Choroid plexus epithelial cell (primary cell): Measurements from ENCODE around the gene PNPLA4.
A peak's percentile ranks its signal among the peaks of the same experiment; 100 is the strongest.

Experiments used
- DNase-seq: peaks from one replicate; pipeline ENCODE4 v3.0.0-alpha.2; 2010; ENCODE audit warnings: low read depth
- H3K4me3 ChIP-seq: 2 replicates; pipeline ENCODE4 v1.5.1; 2011; ENCODE audit warnings: low read depth, mild to moderate bottlenecking, control low read depth, low read length, moderate library complexity
- TF ChIP-seq, protein P1 (sequence below): conservative IDR thresholded peaks from 2 replicates; pipeline ENCODE4 v1.5.1; 2011; ENCODE audit warnings: low read depth, mild to moderate bottlenecking, control low read depth, inconsistent platforms, low read length, moderate library complexity

Gene PNPLA4

DNA sequence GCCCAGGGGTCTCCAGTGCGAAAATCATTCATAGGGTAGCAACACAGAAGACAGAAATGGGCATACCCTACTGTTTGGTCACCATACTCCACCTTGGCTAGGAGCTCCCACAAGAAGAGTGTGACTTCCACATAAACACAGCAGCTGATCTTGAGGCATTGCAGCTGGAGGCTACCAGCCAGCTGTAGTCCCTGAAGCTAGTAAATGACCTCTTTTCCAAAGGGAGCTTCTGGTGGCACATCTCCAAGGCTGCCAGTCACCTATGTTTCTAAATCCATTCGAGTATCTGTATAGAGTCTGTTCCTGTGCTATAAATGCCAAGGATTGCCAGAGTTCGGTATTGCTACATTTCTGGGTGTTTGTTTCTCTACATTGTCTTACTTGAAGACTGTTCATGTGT is 21.3 kb upstream of the PNPLA4 start:
- DNase-seq, result no peak
- TF ChIP-seq, protein P1, sequence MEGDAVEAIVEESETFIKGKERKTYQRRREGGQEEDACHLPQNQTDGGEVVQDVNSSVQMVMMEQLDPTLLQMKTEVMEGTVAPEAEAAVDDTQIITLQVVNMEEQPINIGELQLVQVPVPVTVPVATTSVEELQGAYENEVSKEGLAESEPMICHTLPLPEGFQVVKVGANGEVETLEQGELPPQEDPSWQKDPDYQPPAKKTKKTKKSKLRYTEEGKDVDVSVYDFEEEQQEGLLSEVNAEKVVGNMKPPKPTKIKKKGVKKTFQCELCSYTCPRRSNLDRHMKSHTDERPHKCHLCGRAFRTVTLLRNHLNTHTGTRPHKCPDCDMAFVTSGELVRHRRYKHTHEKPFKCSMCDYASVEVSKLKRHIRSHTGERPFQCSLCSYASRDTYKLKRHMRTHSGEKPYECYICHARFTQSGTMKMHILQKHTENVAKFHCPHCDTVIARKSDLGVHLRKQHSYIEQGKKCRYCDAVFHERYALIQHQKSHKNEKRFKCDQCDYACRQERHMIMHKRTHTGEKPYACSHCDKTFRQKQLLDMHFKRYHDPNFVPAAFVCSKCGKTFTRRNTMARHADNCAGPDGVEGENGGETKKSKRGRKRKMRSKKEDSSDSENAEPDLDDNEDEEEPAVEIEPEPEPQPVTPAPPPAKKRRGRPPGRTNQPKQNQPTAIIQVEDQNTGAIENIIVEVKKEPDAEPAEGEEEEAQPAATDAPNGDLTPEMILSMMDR, result no peak
- H3K4me3 ChIP-seq, result no peak overlapping the region

DNA sequence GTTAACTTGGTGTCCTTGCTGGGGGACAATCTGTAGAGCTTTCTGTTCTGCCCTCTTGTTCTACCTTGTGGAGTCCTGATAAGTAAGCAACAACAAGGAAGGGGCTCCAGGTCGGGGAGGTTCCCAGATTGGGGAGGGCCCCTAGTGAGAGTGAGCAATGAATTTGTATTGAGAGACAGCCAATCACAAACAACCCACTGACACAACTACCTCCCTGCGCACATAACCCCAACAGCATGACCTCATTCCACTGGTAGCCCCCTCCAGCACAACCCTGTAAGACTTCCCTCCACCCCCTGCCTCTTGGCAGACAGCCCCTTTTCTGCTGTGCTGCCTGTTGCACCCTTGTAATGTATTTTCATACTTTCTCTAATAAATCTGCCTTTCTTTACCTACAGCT is 19.7 kb upstream of the PNPLA4 start:
- H3K4me3 ChIP-seq, result no peak overlapping the region
- no peak for DNase-seq
- TF ChIP-seq, protein P1, result no peak

DNA sequence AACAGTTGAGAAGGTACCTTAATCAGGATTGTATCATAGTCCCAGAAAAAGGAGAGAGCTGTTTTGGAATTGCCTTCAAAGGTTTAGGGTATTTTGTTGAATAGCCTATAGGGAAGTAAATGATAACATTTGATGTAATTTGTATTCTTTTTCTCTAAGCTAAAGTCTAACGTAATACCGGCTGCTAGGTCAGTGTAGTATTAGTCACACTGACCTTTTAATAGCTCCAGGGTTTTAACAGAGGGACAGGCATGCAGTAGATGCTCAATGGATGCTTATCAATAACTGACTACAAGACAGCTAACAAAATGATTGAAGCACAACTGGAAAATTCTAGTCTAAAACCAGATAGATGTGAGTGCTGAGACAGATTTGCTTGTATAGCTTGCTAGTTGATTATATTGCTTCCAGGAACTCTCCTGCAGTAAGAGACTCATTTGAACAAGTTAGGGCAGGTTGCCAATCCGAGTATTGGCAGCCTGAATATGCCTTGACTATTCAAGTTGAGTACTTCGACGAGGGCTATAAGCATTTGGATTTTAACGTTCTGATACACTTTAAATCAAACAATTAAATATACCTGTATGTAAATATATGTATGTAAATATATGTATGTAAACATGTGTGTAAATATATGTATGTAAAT is 16.5 kb upstream of the PNPLA4 start:
- no peak for DNase-seq
- TF ChIP-seq, protein P1, result no peak

DNA sequence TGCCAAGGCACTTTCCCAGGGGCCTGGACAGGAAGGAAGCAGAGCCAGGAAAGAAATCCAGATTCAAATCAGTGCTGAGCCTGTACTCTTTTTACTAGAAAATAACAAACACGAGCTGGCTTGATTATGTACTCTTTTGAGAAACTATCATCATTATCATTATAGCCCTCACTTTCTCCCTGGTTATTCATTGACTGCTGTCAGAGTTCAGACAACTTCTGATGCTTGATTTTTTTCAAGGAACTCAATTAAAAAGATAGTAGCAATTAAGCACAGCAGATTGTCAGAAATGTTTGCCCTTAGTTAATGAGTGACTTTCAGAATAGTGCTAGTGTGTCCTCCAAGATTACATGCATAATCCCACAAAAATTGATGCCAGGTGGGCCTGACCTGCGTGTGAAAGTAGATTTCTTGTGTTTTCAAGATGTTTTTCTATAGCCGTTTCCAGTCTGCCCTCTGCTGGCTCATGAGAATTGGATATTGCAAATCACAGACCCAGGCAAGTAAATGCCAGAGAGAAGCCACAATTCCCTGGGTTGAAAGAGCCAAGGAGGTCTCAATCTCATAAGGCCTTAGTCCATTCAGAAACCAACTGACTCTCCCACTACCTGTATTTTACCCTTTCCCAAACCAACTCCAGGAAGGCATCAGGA is 14.3 kb upstream of the PNPLA4 start:
- DNase-seq, result peak; percentile 35
- no peak overlapping the region for H3K4me3 ChIP-seq
- TF ChIP-seq, protein P1, result peak; percentile 61

More for the DNA sequence above, 16.5 kb upstream of the PNPLA4 start:
- H3K4me3 ChIP-seq, result no peak overlapping the region

DNA sequence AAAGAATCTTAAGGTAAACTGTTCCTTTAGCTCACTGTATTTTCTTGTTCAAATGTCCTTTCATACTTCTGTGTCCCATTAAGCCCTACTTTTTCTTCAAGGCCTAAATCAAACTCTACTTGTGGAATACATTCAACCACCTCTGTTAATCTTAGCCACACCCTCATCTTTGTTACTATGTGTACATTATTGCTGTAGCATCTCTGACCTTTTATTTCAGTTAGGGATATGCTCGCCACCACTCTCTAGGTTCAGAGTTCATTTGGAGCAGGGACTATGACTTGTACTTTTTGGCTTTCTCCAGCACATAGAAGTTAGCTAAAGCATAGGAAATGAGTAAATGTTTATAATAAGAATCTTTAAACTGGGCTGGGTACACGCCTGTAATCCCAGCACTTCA is 6.8 kb upstream of the PNPLA4 start:
- no peak for DNase-seq
- TF ChIP-seq, protein P1, result no peak
- H3K4me3 ChIP-seq, result no peak overlapping the region

DNA sequence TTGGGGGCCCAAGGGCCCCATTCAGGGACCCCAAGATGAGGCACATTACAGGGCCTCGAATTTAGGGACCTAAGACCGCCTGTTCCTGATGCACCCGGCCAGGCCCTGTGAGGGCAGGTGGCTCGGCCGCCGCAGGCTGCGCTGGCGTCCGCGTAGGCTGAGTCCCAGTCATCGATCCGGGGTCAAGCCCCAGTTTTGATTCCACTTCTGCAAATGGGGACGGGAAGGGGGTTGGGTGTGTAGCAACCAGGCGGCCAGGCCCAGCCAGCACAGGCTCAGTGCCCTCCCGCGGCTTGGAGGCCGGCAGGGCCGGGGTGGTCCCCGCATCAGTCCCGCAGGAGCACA is 327 bp downstream of the PNPLA4 start:
- TF ChIP-seq, protein P1, result no peak

DNA sequence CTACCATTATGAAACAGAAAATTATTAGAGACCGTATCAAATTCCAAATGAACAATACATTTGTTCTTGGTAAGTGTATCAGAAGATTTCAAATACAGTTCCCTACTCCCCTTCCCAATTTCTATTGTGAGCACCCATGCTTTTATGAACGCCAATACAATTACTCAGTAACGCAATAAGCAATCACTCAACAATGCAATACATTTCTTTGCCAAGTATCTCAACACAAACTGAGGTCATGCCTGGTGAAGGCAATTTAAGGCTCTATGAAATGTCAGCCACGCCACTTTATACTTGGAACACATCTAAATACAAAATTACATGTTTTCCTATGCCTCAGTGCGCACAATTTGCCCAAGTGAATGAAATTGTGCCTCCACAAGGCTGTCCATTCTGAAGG is 712 bp downstream of the PNPLA4 start:
- peak; percentile 3 for DNase-seq
- peak overlapping the region; percentile 72 for H3K4me3 ChIP-seq
- TF ChIP-seq, protein P1, result no peak

More for the DNA sequence above, 327 bp downstream of the PNPLA4 start:
- no peak for DNase-seq
- H3K4me3 ChIP-seq, result peak overlapping the region; percentile 72
